ENCODE measurements around the gene MRPL1.

MRPL1 gene

DNA sequence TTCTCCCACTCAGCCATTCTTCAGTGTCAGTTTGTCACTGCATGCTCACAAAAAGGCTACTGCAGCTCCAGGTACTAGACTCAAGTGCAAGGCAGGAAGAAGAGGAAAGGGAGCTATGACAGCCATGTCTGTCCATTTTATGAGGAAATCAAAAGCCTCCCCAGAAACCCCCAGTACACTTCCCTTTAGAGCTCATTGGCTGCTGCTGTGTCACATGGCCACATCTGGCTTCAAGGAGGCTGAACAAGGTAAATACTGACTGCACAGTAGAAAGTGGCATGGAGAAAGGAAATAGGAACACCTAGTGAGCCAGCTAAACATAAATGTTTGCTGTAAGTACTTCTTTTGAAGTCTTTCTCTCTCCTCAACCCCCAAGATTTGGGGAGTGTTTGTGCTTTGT, 127.3 kb downstream of the MRPL1 start:
- Histone ChIP-seq H3K27me3 (no peaks in the 10 kb centered on the region), H3K27ac (no peak overlapping the region), H3K4me1 (peaks cover 0 to 9% (median 0%) of the 10 kb centered on the region in 10 experiments; a peak in 4 of 20 replicates), H3K4me3 (no peak overlapping the region), H3K9me3 (replicated peaks in 1 of 11) (no peaks in the 10 kb centered on the region; a peak in 1 of 22 replicates), H3K9ac (no peak overlapping the region), H3K4me2 (peak overlapping the region in 4 of 11 experiments; percentile 4 to 30 (median 12); a peak in 5 of 22 replicates), H3K36me3 (no peaks in the 10 kb centered on the region), H4K20me1 (no peaks in the 10 kb centered on the region)
- TF ChIP-seq Cebpa-rat (IDR thresholded peaks at IDR 0.05): no peak

DNA sequence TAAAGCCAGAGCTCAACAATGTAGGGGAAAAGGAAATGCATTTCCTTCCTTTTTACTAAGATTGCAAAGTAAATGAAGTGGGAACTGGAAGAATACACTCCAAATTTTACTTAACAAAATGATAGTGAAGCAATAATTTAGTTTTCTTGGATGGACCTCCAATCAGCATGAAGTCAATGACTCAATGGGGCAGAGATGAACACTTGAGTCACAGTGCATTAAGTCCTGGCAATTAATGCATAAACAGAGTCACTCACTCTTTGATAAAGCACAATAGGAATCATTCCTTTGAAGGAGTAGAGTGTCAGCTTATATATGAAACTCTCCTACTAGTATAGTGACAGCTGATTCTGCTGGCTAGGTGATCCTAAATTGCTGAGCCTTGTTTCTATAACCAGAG, 127.8 kb downstream of the MRPL1 start:
- no peak overlapping the region for H3K4me3 ChIP-seq
- H3K36me3 ChIP-seq: no peaks in the 10 kb centered on the region
- peak overlapping the region in 3 of 11 experiments; percentile 4 to 30 (median 17); a peak in 4 of 22 replicates for H3K4me2 ChIP-seq
- H3K9ac ChIP-seq: no peak overlapping the region
- no peaks in the 10 kb centered on the region for H3K27me3 ChIP-seq
- TF ChIP-seq Cebpa-rat (IDR thresholded peaks at IDR 0.05): no peak
- no peaks in the 10 kb centered on the region for H3K9me3 ChIP-seq (replicated peaks in 1 of 11)
- no peak overlapping the region for H3K27ac ChIP-seq
- H4K20me1 ChIP-seq: no peaks in the 10 kb centered on the region
- peaks cover 0 to 9% (median 0%) of the 10 kb centered on the region in 10 experiments; a peak in 4 of 20 replicates for H3K4me1 ChIP-seq

DNA sequence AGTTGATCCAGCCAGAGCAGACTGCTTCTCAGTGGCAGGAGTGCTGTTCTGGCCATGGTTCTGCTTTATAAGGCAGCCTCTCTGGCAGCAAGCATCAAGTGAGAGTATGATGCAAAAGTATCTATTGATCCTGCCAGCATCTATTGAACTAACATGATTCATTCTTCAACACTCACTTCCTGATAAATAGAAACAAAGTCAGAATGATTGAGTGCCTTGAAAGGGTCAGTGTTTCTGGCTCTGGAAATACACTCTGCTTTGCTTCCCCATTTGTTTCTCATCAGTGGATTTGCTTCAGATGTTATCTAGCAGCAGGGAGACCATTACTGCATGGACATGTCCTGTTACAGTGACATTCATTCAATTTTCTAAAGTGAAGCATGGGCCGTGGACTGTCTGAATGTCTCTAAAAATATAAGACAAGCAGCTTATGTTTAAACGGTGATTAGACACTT, 128.3 kb downstream of the MRPL1 start:
- Histone ChIP-seq H3K4me2 (no peak overlapping the region), H3K9me3 (replicated peaks in 1 of 11) (no peaks in the 10 kb centered on the region), H3K27me3 (no peaks in the 10 kb centered on the region), H3K4me1 (peaks cover 0 to 9% (median 0%) of the 10 kb centered on the region in 10 experiments; a peak in 4 of 20 replicates), H4K20me1 (no peaks in the 10 kb centered on the region), H3K27ac (no peak overlapping the region), H3K9ac (no peak overlapping the region), H3K36me3 (no peaks in the 10 kb centered on the region), H3K4me3 (no peak overlapping the region)
- TF ChIP-seq Cebpa-rat (IDR thresholded peaks at IDR 0.05): no peak

DNA sequence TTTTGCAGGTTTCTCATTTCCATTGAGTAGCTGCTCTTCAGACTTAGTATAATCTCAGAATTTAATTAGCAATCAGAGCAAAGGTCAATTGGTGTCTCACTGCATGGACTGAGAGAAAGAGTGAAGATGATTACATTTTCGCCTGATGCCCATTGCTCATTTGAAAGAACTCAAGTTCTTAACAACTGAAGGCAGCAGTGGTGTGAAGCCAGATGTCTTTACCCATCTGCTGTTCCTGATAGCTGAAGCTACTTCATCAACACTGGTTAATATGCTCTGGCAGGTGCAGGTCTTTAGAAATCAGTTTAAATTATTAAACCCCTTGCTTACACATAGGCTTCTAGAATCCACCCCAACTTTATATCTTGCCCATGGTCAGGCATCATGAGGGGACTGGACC, 130.0 kb downstream of the MRPL1 start:
- Histone ChIP-seq H3K27ac (no peak overlapping the region), H3K36me3 (no peaks in the 10 kb centered on the region), H3K4me3 (no peak overlapping the region), H3K9ac (no peak overlapping the region), H3K4me1 (peaks cover 0 to 9% (median 0%) of the 10 kb centered on the region in 10 experiments; a peak in 4 of 20 replicates), H4K20me1 (no peaks in the 10 kb centered on the region), H3K27me3 (no peaks in the 10 kb centered on the region), H3K4me2 (no peak overlapping the region), H3K9me3 (replicated peaks in 1 of 11) (no peaks in the 10 kb centered on the region)
- no peak for TF ChIP-seq Cebpa-rat (IDR thresholded peaks at IDR 0.05)

DNA sequence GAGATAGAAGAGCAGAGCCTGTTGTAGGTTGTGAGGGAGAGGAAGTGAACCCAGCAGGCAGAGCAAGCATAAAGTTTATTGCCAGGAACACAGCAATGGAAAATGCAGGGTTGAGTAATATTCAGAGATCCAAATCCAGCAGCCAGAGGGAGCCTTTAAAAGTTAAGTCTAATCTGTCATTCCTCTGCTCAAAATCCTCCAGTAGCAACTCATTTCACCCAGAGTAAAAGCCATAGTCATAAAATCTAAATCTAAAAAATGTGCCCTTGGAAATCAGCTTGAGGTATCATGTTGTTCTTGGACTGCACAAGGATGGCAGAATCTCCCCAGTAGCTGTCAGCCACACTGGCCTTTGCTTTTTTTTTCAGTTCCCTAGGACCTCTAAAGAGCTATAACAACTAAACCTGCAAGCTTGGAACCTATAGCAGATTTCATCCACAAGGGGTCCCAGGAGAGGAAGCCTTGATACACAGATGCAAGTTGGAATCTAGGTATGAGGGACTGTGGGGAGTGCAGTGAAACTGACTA, 131.6 kb downstream of the MRPL1 start:
- Histone ChIP-seq H3K4me1 (peaks cover 0 to 9% (median 0%) of the 10 kb centered on the region in 10 experiments; a peak in 4 of 20 replicates), H3K4me2 (no peak overlapping the region)
- no peak for TF ChIP-seq Cebpa-rat (IDR thresholded peaks at IDR 0.05)

DNA sequence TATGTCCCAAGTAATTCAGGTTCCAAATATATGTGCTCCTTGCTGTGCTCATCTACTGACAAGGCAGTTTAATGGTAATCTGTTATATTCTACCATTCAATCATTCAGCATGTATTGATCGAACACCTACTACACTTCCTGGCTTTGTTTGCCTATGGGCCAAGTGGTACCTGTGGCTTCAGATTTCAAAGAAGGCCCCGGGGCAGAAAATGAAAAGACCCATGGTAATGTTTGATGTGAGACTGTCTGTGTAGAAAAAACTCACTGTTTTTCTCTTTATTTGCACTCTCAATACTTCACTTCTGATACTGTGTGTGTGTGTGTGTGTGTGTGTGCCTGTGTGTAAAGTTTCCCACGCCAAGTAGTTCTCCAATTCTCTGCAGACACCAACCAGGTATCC, 133.4 kb downstream of the MRPL1 start:
- no peak overlapping the region for H3K27ac ChIP-seq
- peaks cover 0 to under 1% (median 0%) of the 10 kb centered on the region in 10 experiments; a peak in 1 of 20 replicates for H3K4me1 ChIP-seq
- no peak overlapping the region for H3K4me2 ChIP-seq
- H3K4me3 ChIP-seq: no peak overlapping the region
- H3K9ac ChIP-seq: no peak overlapping the region
- TF ChIP-seq Cebpa-rat (IDR thresholded peaks at IDR 0.05): no peak
- H3K27me3 ChIP-seq: no peaks in the 10 kb centered on the region
- H4K20me1 ChIP-seq: no peaks in the 10 kb centered on the region
- H3K9me3 ChIP-seq (replicated peaks in 1 of 11): no peaks in the 10 kb centered on the region; a peak in 1 of 22 replicates
- H3K36me3 ChIP-seq: no peaks in the 10 kb centered on the region

More for the DNA sequence above, 131.6 kb downstream of the MRPL1 start:
- H3K36me3 ChIP-seq: no peaks in the 10 kb centered on the region
- no peak overlapping the region for H3K4me3 ChIP-seq
- H3K27ac ChIP-seq: no peak overlapping the region
- no peaks in the 10 kb centered on the region for H4K20me1 ChIP-seq
- no peak overlapping the region for H3K9ac ChIP-seq
- H3K27me3 ChIP-seq: no peaks in the 10 kb centered on the region
- H3K9me3 ChIP-seq (replicated peaks in 1 of 11): no peaks in the 10 kb centered on the region

DNA sequence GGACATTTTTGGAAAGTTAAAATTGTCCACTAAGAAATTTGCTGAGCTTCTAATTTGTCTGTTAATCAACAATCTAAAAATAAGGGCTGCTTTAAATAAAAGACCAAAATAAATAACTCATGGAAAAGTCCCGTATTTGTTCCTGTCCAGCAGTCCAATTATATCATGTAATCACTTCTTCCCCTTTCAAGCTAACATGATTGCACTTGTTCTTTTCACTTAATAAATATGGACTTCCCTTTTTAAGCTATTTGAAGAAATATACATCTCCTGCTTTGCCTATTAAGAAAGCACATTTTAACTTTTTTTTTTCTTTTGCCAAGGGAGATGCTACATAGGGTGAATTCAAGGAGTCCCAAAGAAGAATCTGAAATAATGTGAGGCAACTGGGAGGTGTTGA, 138.9 kb downstream of the MRPL1 start:
- Histone ChIP-seq H3K4me3 (no peak overlapping the region), H4K20me1 (no peaks in the 10 kb centered on the region), H3K9me3 (replicated peaks in 1 of 11) (no peaks in the 10 kb centered on the region; a peak in 1 of 22 replicates), H3K27ac (no peak overlapping the region), H3K27me3 (no peaks in the 10 kb centered on the region), H3K4me1 (peaks cover 0 to 7% (median 0%) of the 10 kb centered on the region in 10 experiments; a peak in 1 of 20 replicates), H3K36me3 (no peaks in the 10 kb centered on the region), H3K9ac (no peak overlapping the region), H3K4me2 (peak overlapping the region in 1 of 11 experiments; percentile 13; a peak in 1 of 22 replicates)
- TF ChIP-seq Cebpa-rat (IDR thresholded peaks at IDR 0.05): no peak

DNA sequence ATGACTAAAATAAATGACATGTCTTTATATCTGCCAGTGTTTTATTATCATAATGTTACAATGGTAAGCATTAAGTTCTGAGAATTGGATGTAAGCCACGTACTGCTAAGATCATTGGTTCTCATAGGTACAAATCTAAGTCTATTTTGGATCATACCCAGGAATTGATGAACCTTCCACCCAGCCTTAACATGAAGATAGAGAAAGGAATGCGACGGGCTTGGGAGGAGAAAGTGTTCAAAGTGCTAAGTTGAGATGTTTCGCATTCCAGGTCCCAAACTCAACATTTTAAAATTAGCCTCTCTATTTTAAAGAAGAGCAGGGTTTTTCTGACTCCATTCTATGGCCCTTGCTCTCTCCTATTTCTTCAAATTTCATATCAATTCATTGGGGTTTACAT, 139.6 kb downstream of the MRPL1 start:
- H3K4me2 ChIP-seq: no peak overlapping the region
- no peak overlapping the region for H3K4me3 ChIP-seq
- no peaks in the 10 kb centered on the region for H4K20me1 ChIP-seq
- peaks cover 0 to 7% (median 0%) of the 10 kb centered on the region in 10 experiments; a peak in 1 of 20 replicates for H3K4me1 ChIP-seq
- H3K36me3 ChIP-seq: no peaks in the 10 kb centered on the region
- no peak for TF ChIP-seq Cebpa-rat (IDR thresholded peaks at IDR 0.05)
- H3K9ac ChIP-seq: no peak overlapping the region
- no peak overlapping the region for H3K27ac ChIP-seq
- peaks cover 0 to 4% (median 0%) of the 10 kb centered on the region in 11 experiments; a peak in 5 of 22 replicates for H3K9me3 ChIP-seq (replicated peaks in 1 of 11)
- no peaks in the 10 kb centered on the region for H3K27me3 ChIP-seq

All from BLaER1 treated with 17β-estradiol and CSF1 and Interleukin-3, amounts not matched to agents 10 nM and 100 nM (cell line).